K562 (cell line): Measurements from ENCODE around the gene LIN28B. TPM values are rescaled to one million over a fixed set of nuclear protein-coding genes. Genes with fewer than 3 reads are reported as not detected.
A peak's percentile ranks its signal among the peaks of the same experiment; 100 is the strongest.

Source experiments
- ARID1B ChIP-seq: fragments of 450-650 bp; IDR thresholded peaks from 2 replicates; pipeline ENCODE4 v1.6.1; 2016; ENCODE audit warnings: antibody characterized with exemption, mild to moderate bottlenecking, inconsistent platforms
- ATF7 ChIP-seq: fragments of 450-650 bp; IDR thresholded peaks from 2 replicates; pipeline ENCODE4 v1.7.1; 2014; ENCODE audit warnings: mild to moderate bottlenecking, moderate library complexity
- BRD4 ChIP-seq: fragments of 200-600 bp; sonication (generic); IDR thresholded peaks from 2 replicates; pipeline ENCODE4 v1.6.1; 2017; ENCODE audit warnings: inconsistent platforms
- GABPB2 ChIP-seq: fragments of 250-450 bp; sonication (Bioruptor Pico); conservative IDR thresholded peaks from 2 replicates; pipeline ENCODE4 v1.5.1; 2021; ENCODE audit warnings: mild to moderate bottlenecking
- MEF2D ChIP-seq: conservative IDR thresholded peaks from 2 replicates; pipeline ENCODE4 v1.6.1; 2016; ENCODE audit warnings: low read depth, missing genetic modification characterization, missing compliant biosample characterization
- NFIC ChIP-seq: fragments of 450-650 bp; IDR thresholded peaks from 2 replicates; pipeline ENCODE4 v1.6.1; 2017; ENCODE audit warnings: mild to moderate bottlenecking, inconsistent platforms
- PHTF2 ChIP-seq: fragments of 250-450 bp; sonication (Bioruptor Pico); IDR thresholded peaks from 2 replicates; pipeline ENCODE4 v1.5.0; 2021; ENCODE audit warnings: mild to moderate bottlenecking
- SOX6 ChIP-seq: fragments of 450-650 bp; IDR thresholded peaks from 2 replicates; pipeline ENCODE4 v1.6.1; 2014; ENCODE audit warnings: mild to moderate bottlenecking
- TAF1 ChIP-seq: IDR thresholded peaks from 2 replicates; pipeline ENCODE4 v1.6.1; 2011; ENCODE audit warnings: mild to moderate bottlenecking, low read length, moderate library complexity; ENCODE audit not compliant: insufficient read depth, control insufficient read depth, severe bottlenecking; ENCODE audit errors: extremely low read depth
- TOE1 ChIP-seq, 2 experiments: fragments of 450-650 bp in 1 of 2; sonication (generic) in 1 of 2; formaldehyde crosslinking in 1 of 2; IDR thresholded peaks; 2 replicates each; pipeline versions ENCODE4 v1.7.1 to v1.8.0; 2016 to 2022; ENCODE audit warnings: borderline replicate concordance in 2 of 2, mild to moderate bottlenecking in 2 of 2, antibody characterized with exemption in 1 of 2, inconsistent platforms in 1 of 2, low read depth in 1 of 2, missing genetic modification reagents in 1 of 2, moderate library complexity in 1 of 2
- XRCC4 ChIP-seq: IDR thresholded peaks from one replicate; pipeline ENCODE4 v1.6.1; 2011; ENCODE audit not compliant: insufficient read depth, insufficient read length; ENCODE audit errors: extremely low read depth
- ZNF384 ChIP-seq: IDR thresholded peaks from 2 replicates; pipeline ENCODE4 v1.6.1; 2012; ENCODE audit warnings: low read depth, low read length, improper control_type of control experiment
- ZNF589 ChIP-seq: fragments of 200-800 bp; sonication (Bioruptor generic); IDR thresholded peaks from 2 replicates; pipeline ENCODE4 v1.6.1; 2016; ENCODE audit warnings: low read depth, missing genetic modification characterization, missing compliant biosample characterization
- polyA plus RNA-seq, 8 experiments: library from polyadenylated mRNA; depleted of rRNA in 4 of 8; stranded (reverse) in 5 of 8; unstranded in 3 of 8; fragments of >200 nt; fragmentation: Nextera tagmentation in 2 of 8; fragmentation: Illumina TruSeq in 1 of 8; extraction: Ambion mirVana in 2 of 8; extraction: Trizol in 1 of 8; gene quantifications; 2 replicates each; pipeline versions ENCODE4 v1.2.1 to v1.2.3, GENCODE V29; 2011 to 2014; ENCODE audit warnings: inconsistent platforms in 1 of 8, missing spikeins in 1 of 8
- total RNA-seq, 7 experiments: library from RNA; depleted of rRNA in 6 of 7; stranded (reverse); fragments of >200 nt in 6 of 7; fragmentation: Illumina TruSeq in 2 of 7; extraction: Trizol in 2 of 7; gene quantifications; 2 replicates each; pipeline versions ENCODE4 v1.2.1 to v1.2.3, GENCODE V29; 2011 to 2021; ENCODE audit warnings: low replicate concordance in 1 of 7
- TF ChIP-seq, protein P1 (sequence below): fragments of 200-400 bp; formaldehyde crosslinking; IDR thresholded peaks from 2 replicates; pipeline ENCODE4 v1.6.1; 2017; ENCODE audit warnings: mild to moderate bottlenecking, low read depth, low read length, moderate library complexity
- TF ChIP-seq, protein P2 (sequence below): sonication (generic); formaldehyde crosslinking; IDR thresholded peaks from 2 replicates; pipeline ENCODE4 v1.8.0; 2022; ENCODE audit warnings: missing genetic modification reagents, mild to moderate bottlenecking, moderate library complexity, borderline replicate concordance
- TF ChIP-seq, protein P3 (sequence below): IDR thresholded peaks from 2 replicates; pipeline ENCODE4 v1.6.1; 2012; ENCODE audit warnings: low read depth, low read length, improper control_type of control experiment, borderline replicate concordance
- TF ChIP-seq, protein P4 (sequence below): fragments of 150-350 bp; IDR thresholded peaks from 2 replicates; pipeline ENCODE4 v1.6.1; 2014; ENCODE audit warnings: low read depth, mild to moderate bottlenecking, low read length, borderline replicate concordance
- TF ChIP-seq, protein P5 (sequence below): fragments of 250-450 bp; sonication (Bioruptor Pico); IDR thresholded peaks from 2 replicates; pipeline ENCODE4 v1.9.0; 2021; ENCODE audit warnings: mild to moderate bottlenecking

LIN28B gene
- total and polyA plus RNA-seq, 9 of the 15 experiments (the other 6 are each of a cell fraction or from before 2014, with no cell fraction given) = 20.9 to 77.3 (median 42.1) TPM

DNA sequence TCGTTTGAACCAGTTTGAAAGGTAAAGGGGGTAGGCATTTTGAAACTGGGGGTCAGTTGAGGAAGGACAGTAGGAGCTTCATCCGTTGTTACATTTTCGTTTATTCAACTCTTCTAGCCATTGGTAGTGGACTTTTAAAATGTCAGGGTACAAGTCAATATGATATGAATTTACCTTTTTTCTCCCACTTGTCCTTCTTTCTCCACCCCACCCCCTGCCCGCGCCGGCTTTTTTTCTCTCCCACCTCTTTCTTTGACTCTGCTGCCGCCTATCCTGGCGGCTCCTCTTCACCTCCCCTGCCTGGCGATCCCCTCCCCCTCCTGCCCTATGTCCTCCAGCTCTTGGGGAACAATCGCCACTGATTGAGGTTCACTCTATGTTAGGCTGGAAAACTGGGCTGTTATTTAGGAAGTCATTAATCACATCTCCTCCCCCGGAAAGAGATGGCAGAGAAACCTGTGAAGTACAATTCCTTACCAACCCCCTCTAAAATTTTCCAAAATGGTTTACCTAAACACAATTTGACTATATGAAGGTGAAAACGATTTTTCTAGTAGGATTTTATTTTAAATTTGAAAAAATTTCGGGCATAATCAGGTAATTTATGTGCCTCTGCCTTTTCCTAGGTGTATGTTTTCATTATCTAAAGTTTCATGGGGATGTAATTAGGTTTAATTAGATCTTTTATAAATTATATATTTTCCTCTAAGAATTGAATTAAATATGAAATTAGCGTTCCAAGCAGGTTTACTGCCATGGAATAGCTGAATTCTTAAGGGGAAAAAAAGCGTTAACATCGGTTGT is 778 bp upstream of the LIN28B start (continued):
- TF ChIP-seq, protein P1, sequence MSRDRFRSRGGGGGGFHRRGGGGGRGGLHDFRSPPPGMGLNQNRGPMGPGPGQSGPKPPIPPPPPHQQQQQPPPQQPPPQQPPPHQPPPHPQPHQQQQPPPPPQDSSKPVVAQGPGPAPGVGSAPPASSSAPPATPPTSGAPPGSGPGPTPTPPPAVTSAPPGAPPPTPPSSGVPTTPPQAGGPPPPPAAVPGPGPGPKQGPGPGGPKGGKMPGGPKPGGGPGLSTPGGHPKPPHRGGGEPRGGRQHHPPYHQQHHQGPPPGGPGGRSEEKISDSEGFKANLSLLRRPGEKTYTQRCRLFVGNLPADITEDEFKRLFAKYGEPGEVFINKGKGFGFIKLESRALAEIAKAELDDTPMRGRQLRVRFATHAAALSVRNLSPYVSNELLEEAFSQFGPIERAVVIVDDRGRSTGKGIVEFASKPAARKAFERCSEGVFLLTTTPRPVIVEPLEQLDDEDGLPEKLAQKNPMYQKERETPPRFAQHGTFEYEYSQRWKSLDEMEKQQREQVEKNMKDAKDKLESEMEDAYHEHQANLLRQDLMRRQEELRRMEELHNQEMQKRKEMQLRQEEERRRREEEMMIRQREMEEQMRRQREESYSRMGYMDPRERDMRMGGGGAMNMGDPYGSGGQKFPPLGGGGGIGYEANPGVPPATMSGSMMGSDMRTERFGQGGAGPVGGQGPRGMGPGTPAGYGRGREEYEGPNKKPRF = no peak
- peak; percentile 82 for TF ChIP-seq SOX6
- 0 out of 2 replicates have a peak, but pooled peaks have one; percentile 24 for TF ChIP-seq ZNF589 (CRISPR knock-in tag)
- peak; percentile 86 for TF ChIP-seq ZNF384
- no peak for TF ChIP-seq GABPB2
- TF ChIP-seq, protein P2, sequence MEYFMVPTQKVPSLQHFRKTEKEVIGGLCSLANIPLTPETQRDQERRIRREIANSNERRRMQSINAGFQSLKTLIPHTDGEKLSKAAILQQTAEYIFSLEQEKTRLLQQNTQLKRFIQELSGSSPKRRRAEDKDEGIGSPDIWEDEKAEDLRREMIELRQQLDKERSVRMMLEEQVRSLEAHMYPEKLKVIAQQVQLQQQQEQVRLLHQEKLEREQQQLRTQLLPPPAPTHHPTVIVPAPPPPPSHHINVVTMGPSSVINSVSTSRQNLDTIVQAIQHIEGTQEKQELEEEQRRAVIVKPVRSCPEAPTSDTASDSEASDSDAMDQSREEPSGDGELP (CRISPR knock-in tag) = peak; percentile 39; the same call in 1 of the 2 replicates
- TF ChIP-seq, protein P3, sequence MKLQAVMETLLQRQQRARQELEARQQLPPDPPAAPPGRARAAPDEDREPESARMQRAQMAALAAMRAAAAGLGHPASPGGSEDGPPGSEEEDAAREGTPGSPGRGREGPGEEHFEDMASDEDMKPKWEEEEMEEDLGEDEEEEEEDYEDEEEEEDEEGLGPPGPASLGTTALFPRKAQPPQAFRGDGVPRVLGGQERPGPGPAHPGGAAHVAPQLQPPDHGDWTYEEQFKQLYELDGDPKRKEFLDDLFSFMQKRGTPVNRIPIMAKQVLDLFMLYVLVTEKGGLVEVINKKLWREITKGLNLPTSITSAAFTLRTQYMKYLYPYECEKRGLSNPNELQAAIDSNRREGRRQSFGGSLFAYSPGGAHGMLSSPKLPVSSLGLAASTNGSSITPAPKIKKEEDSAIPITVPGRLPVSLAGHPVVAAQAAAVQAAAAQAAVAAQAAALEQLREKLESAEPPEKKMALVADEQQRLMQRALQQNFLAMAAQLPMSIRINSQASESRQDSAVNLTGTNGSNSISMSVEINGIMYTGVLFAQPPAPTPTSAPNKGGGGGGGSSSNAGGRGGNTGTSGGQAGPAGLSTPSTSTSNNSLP = peak; percentile 65; the same call in 1 of the 2 replicates
- TF ChIP-seq MEF2D (tag) = 0 out of 2 replicates have a peak, but pooled peaks have one; percentile 28
- TF ChIP-seq ARID1B = peak; percentile 68
- peak; percentile 80 for TF ChIP-seq ATF7
- TF ChIP-seq NFIC = peak; percentile 48
- no peak for TF ChIP-seq PHTF2 (CRISPR knock-in tag)
- no peak for TF ChIP-seq XRCC4
- TF ChIP-seq TAF1 = peak; percentile 88
- no peak for TF ChIP-seq BRD4
- TF ChIP-seq, protein P4, sequence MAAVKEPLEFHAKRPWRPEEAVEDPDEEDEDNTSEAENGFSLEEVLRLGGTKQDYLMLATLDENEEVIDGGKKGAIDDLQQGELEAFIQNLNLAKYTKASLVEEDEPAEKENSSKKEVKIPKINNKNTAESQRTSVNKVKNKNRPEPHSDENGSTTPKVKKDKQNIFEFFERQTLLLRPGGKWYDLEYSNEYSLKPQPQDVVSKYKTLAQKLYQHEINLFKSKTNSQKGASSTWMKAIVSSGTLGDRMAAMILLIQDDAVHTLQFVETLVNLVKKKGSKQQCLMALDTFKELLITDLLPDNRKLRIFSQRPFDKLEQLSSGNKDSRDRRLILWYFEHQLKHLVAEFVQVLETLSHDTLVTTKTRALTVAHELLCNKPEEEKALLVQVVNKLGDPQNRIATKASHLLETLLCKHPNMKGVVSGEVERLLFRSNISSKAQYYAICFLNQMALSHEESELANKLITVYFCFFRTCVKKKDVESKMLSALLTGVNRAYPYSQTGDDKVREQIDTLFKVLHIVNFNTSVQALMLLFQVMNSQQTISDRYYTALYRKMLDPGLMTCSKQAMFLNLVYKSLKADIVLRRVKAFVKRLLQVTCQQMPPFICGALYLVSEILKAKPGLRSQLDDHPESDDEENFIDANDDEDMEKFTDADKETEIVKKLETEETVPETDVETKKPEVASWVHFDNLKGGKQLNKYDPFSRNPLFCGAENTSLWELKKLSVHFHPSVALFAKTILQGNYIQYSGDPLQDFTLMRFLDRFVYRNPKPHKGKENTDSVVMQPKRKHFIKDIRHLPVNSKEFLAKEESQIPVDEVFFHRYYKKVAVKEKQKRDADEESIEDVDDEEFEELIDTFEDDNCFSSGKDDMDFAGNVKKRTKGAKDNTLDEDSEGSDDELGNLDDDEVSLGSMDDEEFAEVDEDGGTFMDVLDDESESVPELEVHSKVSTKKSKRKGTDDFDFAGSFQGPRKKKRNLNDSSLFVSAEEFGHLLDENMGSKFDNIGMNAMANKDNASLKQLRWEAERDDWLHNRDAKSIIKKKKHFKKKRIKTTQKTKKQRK = no peak
- TF ChIP-seq, protein P5, sequence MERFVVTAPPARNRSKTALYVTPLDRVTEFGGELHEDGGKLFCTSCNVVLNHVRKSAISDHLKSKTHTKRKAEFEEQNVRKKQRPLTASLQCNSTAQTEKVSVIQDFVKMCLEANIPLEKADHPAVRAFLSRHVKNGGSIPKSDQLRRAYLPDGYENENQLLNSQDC (CRISPR knock-in tag) = 0 out of 2 replicates have a peak, but pooled peaks have one; percentile 15
- peak; percentile 73; the same call in 1 of the 2 replicates for TF ChIP-seq TOE1 (IDR thresholded peaks at IDR 0.05; ENCODE audit: borderline replicate concordance)
- TF ChIP-seq TOE1 (CRISPR knock-in tag; IDR thresholded peaks at IDR 0.05; ENCODE audit: borderline replicate concordance, low read depth) = no peak
